Liver (tissue), 9 donors: Measurements from ENCODE around the gene XYLT1. TPM values are rescaled to one million over a fixed set of nuclear protein-coding genes. Genes with fewer than 3 reads are reported as not detected.

Experiments
- DNase-seq: peaks from one replicate; pipeline ENCODE4 v3.0.0-alpha.2; 2017; ENCODE audit warnings: low spot score
- H3K27ac ChIP-seq, 2 donors: one replicate each; pipeline ENCODE4 v1.7.0; 2013; ENCODE audit warnings: inconsistent platforms in 2 of 2, low read length in 2 of 2, control low read depth in 1 of 2, low read depth in 1 of 2, mild to moderate bottlenecking in 1 of 2
- H3K27me3 ChIP-seq, 4 donors: one replicate each; pipeline versions ENCODE4 v1.6.1 to v1.7.0; 2013; ENCODE audit warnings: low read length in 3 of 4, inconsistent platforms in 1 of 4, mild to moderate bottlenecking in 1 of 4, moderate library complexity in 1 of 4; ENCODE audit not compliant: control insufficient read depth in 4 of 4, insufficient read depth in 4 of 4
- H3K36me3 ChIP-seq, 4 donors: one replicate each; pipeline versions ENCODE4 v1.6.1 to v1.7.0; 2013; ENCODE audit warnings: low read length in 3 of 4, mild to moderate bottlenecking in 3 of 4, low read depth in 1 of 4, moderate library complexity in 1 of 4; ENCODE audit not compliant: control insufficient read depth in 4 of 4, insufficient read depth in 3 of 4
- H3K4me1 ChIP-seq, 4 donors: one replicate each; pipeline versions ENCODE4 v1.6.1 to v1.7.0; 2013; ENCODE audit warnings: low read length in 3 of 4, mild to moderate bottlenecking in 3 of 4, moderate library complexity in 1 of 4; ENCODE audit not compliant: control insufficient read depth in 4 of 4, insufficient read depth in 4 of 4
- H3K4me3 ChIP-seq, 3 donors: one replicate each; pipeline versions ENCODE4 v1.6.1 to v1.7.0; 2013; ENCODE audit warnings: low read length in 3 of 3, control low read depth in 1 of 3, low read depth in 1 of 3, mild to moderate bottlenecking in 1 of 3
- H3K9ac ChIP-seq, 2 donors: one replicate each; pipeline ENCODE4 v1.7.0; 2013; ENCODE audit warnings: low read length in 2 of 2, mild to moderate bottlenecking in 2 of 2, moderate library complexity in 2 of 2, control low read depth in 1 of 2, low read depth in 1 of 2
- H3K9me3 ChIP-seq, 4 donors: one replicate each; pipeline versions ENCODE4 v1.6.1 to v1.7.0; 2013; ENCODE audit warnings: low read length in 3 of 4; ENCODE audit not compliant: control insufficient read depth in 4 of 4
- ATF3 ChIP-seq: IDR thresholded peaks from 2 replicates; pipeline ENCODE4 v1.6.1; 2016; ENCODE audit warnings: antibody characterized with exemption
- CTCF ChIP-seq: fragments of 150-350 bp; IDR thresholded peaks from 2 replicates; pipeline ENCODE4 v1.5.1; 2017; ENCODE audit warnings: improper control_type of control experiment, low read depth, low read length; ENCODE audit not compliant: missing input control
- EGR1 ChIP-seq, 2 donors: IDR thresholded peaks; 2 replicates each; pipeline ENCODE4 v1.6.1; 2016 to 2018; ENCODE audit warnings: antibody characterized with exemption in 2 of 2, low read depth in 2 of 2
- FOXA1 ChIP-seq: IDR thresholded peaks from 2 replicates; pipeline ENCODE4 v1.6.1; 2016; ENCODE audit warnings: antibody characterized with exemption
- FOXA2 ChIP-seq: IDR thresholded peaks from 2 replicates; pipeline ENCODE4 v1.6.1; 2016; ENCODE audit warnings: antibody characterized with exemption
- GABPA ChIP-seq, 2 donors: IDR thresholded peaks in 1 of 2; conservative IDR thresholded peaks in 1 of 2; 2 replicates each; pipeline ENCODE4 v1.6.1; 2016; ENCODE audit warnings: antibody characterized with exemption in 2 of 2, mild to moderate bottlenecking in 1 of 2, moderate library complexity in 1 of 2
- HNF4A ChIP-seq, 2 donors: conservative IDR thresholded peaks; 2 replicates each; pipeline ENCODE4 v1.6.1; 2016; ENCODE audit warnings: antibody characterized with exemption in 2 of 2, mild to moderate bottlenecking in 2 of 2
- HNF4G ChIP-seq: IDR thresholded peaks from 2 replicates; pipeline ENCODE4 v1.6.1; 2016; ENCODE audit warnings: antibody characterized with exemption
- JUND ChIP-seq, 2 donors: IDR thresholded peaks; 2 replicates each; pipeline ENCODE4 v1.6.1; 2016; ENCODE audit warnings: antibody characterized with exemption in 2 of 2
- MAX ChIP-seq: IDR thresholded peaks from 2 replicates; pipeline ENCODE4 v1.6.1; 2016; ENCODE audit warnings: antibody characterized with exemption
- NR2F2 ChIP-seq: IDR thresholded peaks from 2 replicates; pipeline ENCODE4 v1.6.1; 2016; ENCODE audit warnings: antibody characterized with exemption
- RAD21 ChIP-seq, 2 donors: IDR thresholded peaks; 2 replicates each; pipeline ENCODE4 v1.6.1; 2016; ENCODE audit warnings: antibody characterized with exemption in 2 of 2, mild to moderate bottlenecking in 2 of 2
- REST ChIP-seq: IDR thresholded peaks from 2 replicates; pipeline ENCODE4 v1.6.1; 2016; ENCODE audit warnings: antibody characterized with exemption, mild to moderate bottlenecking
- RXRA ChIP-seq, 2 donors: IDR thresholded peaks; 2 replicates each; pipeline ENCODE4 v1.6.1; 2017 to 2018; ENCODE audit warnings: antibody characterized with exemption in 2 of 2, mild to moderate bottlenecking in 1 of 2
- SP1 ChIP-seq: IDR thresholded peaks from 2 replicates; pipeline ENCODE4 v1.6.1; 2018; ENCODE audit warnings: antibody characterized with exemption, mild to moderate bottlenecking
- TAF1 ChIP-seq: conservative IDR thresholded peaks from 2 replicates; pipeline ENCODE4 v1.6.1; 2016; ENCODE audit warnings: antibody characterized with exemption, mild to moderate bottlenecking
- YY1 ChIP-seq: IDR thresholded peaks from 2 replicates; pipeline ENCODE4 v1.6.1; 2016; ENCODE audit warnings: antibody characterized with exemption, mild to moderate bottlenecking
- ZBTB33 ChIP-seq: IDR thresholded peaks from 2 replicates; pipeline ENCODE4 v1.6.1; 2016; ENCODE audit warnings: antibody characterized with exemption
- WGBS: extraction: QIAGEN DNeasy Blood & Tissue Kit; methylation state at CpG from one replicate; pipeline ENCODE4 v1.1.7; 2013; 5-methylcytosine and 5-hydroxymethylcytosine counted together
- polyA plus RNA-seq, 2 donors: library from polyadenylated mRNA; stranded (reverse) in 1 of 2; unstranded in 1 of 2; fragments of 200-250 nt in 1 of 2; fragments of >200 nt in 1 of 2; fragmentation: Nextera tagmentation in 1 of 2; extraction: Ambion mirVana in 1 of 2; gene quantifications; one replicate each; pipeline versions ENCODE4 v1.2.1 to v1.2.3, GENCODE V29; 2013 to 2015
- total RNA-seq, 2 donors: library from RNA; depleted of rRNA; stranded (reverse); fragments of >200 nt; gene quantifications; one replicate each; pipeline ENCODE4 v1.2.3, GENCODE V29; 2014
- donor health status: healthy.
- donor health status: healthy.
- donor health status: healthy.
- donor health status: healthy.
- donor health status: healthy.

XYLT1 gene
- total and polyA plus RNA-seq, 4 donors: 0.25 to 2.3 (median 0.53) TPM

- peaks cover 0 to 5% (median 2%) of the 10 kb centered on the region in 4 donors for H3K9me3 ChIP-seq
- peaks cover 0 to 4% (median 0%) of the 10 kb centered on the region in 4 donors for H3K27me3 ChIP-seq
- no peak for TF ChIP-seq JUND (IDR thresholded peaks at IDR 0.05)
- TF ChIP-seq SP1: no peak
- no peak for TF ChIP-seq NR2F2
- no peak for TF ChIP-seq TAF1
- TF ChIP-seq GABPA (IDR thresholded peaks at IDR 0.05 in 1 of 2, conservative IDR thresholded peaks at IDR 0.05 in 1 of 2): no peak
- no peak for TF ChIP-seq RAD21 (IDR thresholded peaks at IDR 0.05)
- TF ChIP-seq MAX: no peak
- no peak for TF ChIP-seq CTCF
- no peak for TF ChIP-seq FOXA2
- no peak for TF ChIP-seq RXRA (IDR thresholded peaks at IDR 0.05)
- no peak for TF ChIP-seq REST
- no peak for TF ChIP-seq HNF4G
- TF ChIP-seq YY1: no peak
- no peak for TF ChIP-seq ZBTB33
- TF ChIP-seq ATF3: no peak
- TF ChIP-seq FOXA1: no peak
- no peaks in the 10 kb centered on the region for H3K36me3 ChIP-seq
- no peak overlapping the region for H3K27ac ChIP-seq
- no peak for DNase-seq
- no peaks in the 10 kb centered on the region for H3K4me1 ChIP-seq
- H3K4me3 ChIP-seq: no peak overlapping the region
- no peak overlapping the region for H3K9ac ChIP-seq
- WGBS: 52% methylated on average over 8 of the region's 8 CpGs
Measured at GRCh38 chr16:17215936-17216335, 254.8 kb downstream of the XYLT1 start.

GRCh38 chr16:17215306-17215705 lies 255.5 kb downstream of the XYLT1 start:
- WGBS: 67% methylated on average over 2 of the region's 2 CpGs
- H3K9me3 ChIP-seq: peaks cover 0 to 5% (median 2%) of the 10 kb centered on the region in 4 donors
- TF ChIP-seq RAD21 (IDR thresholded peaks at IDR 0.05) (no peak), HNF4A (conservative IDR thresholded peaks at IDR 0.05) (no peak), FOXA2 (no peak), CTCF (no peak), EGR1 (IDR thresholded peaks at IDR 0.05; ENCODE audit: low read depth in 2 of 2) (no peak), TAF1 (no peak), HNF4G (no peak), NR2F2 (no peak), YY1 (no peak), RXRA (IDR thresholded peaks at IDR 0.05) (no peak), ZBTB33 (no peak)

More at GRCh38 chr16:17215306-17215705, 255.5 kb downstream of the XYLT1 start:
- Histone ChIP-seq H3K9ac (no peak overlapping the region), H3K27ac (no peak overlapping the region), H3K36me3 (no peaks in the 10 kb centered on the region), H3K4me1 (no peaks in the 10 kb centered on the region), H3K4me3 (no peak overlapping the region), H3K27me3 (peaks cover 0 to 4% (median 0%) of the 10 kb centered on the region in 4 donors)
- DNase-seq: no peak
